Measurements from ENCODE around the gene MYLK. TPM values are rescaled to one million over a fixed set of nuclear protein-coding genes. Genes with fewer than 3 reads are reported as not detected.

MYLK gene
- total and polyA plus RNA-seq, 2 of the 4 experiments (the other 2 are of a cell fraction): 299 to 484 TPM

DNA sequence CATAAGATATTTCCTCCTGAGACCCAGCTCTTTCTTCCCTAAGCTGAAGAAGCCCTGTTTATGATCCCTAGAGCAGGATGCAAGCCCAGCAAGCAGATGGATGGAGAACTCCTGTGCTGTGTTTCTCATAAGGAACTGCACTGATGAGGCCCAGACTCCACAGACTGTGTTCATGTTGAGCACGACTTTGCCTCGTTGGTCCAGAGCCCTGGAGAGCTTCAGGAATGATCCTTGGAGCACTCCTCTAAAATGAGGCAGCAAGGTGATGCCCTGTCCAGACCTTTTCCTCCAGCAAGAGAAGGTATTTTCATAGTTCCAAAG, 83.8 kb downstream of the MYLK start:
- BruUV-seq (replicated peaks): no TSS peak
- TF ChIP-seq FOS (IDR thresholded peaks at IDR 0.05; ENCODE audit: low read depth, low read length) (no peak), BHLHE40 (IDR thresholded peaks at IDR 0.05; ENCODE audit: low read depth, low read length) (no peak), MAZ (IDR thresholded peaks at IDR 0.05; ENCODE audit: borderline replicate concordance, low read depth, low read length) (no peak), RCOR1 (IDR thresholded peaks at IDR 0.05; ENCODE audit: insufficient replicate concordance, low read length) (no peak), CHD1 (IDR thresholded peaks at IDR 0.05; ENCODE audit: low read depth, low read length) (no peak), SMC3 (IDR thresholded peaks at IDR 0.05; ENCODE audit: low read depth, low read length) (no peak), NFE2L2 (IDR thresholded peaks at IDR 0.05; ENCODE audit: low read depth, low read length) (no peak), RFX5 (IDR thresholded peaks at IDR 0.05; ENCODE audit: low read depth, low read length) (no peak), MXI1 (IDR thresholded peaks at IDR 0.05; ENCODE audit: borderline replicate concordance, low read depth, low read length) (no peak), POLR2A (IDR thresholded peaks at IDR 0.05; ENCODE audit: low read depth, low read length) (no peak), RAD21 (IDR thresholded peaks at IDR 0.05; ENCODE audit: low read length) (no peak), CEBPB (IDR thresholded peaks at IDR 0.05; ENCODE audit: low read depth, low read length) (no peak)
- TF ChIP-seq, protein P1, sequence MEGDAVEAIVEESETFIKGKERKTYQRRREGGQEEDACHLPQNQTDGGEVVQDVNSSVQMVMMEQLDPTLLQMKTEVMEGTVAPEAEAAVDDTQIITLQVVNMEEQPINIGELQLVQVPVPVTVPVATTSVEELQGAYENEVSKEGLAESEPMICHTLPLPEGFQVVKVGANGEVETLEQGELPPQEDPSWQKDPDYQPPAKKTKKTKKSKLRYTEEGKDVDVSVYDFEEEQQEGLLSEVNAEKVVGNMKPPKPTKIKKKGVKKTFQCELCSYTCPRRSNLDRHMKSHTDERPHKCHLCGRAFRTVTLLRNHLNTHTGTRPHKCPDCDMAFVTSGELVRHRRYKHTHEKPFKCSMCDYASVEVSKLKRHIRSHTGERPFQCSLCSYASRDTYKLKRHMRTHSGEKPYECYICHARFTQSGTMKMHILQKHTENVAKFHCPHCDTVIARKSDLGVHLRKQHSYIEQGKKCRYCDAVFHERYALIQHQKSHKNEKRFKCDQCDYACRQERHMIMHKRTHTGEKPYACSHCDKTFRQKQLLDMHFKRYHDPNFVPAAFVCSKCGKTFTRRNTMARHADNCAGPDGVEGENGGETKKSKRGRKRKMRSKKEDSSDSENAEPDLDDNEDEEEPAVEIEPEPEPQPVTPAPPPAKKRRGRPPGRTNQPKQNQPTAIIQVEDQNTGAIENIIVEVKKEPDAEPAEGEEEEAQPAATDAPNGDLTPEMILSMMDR (conservative IDR thresholded peaks at IDR 0.05; ENCODE audit: low read depth, low read length): no peak
- TF ChIP-seq, protein P2, sequence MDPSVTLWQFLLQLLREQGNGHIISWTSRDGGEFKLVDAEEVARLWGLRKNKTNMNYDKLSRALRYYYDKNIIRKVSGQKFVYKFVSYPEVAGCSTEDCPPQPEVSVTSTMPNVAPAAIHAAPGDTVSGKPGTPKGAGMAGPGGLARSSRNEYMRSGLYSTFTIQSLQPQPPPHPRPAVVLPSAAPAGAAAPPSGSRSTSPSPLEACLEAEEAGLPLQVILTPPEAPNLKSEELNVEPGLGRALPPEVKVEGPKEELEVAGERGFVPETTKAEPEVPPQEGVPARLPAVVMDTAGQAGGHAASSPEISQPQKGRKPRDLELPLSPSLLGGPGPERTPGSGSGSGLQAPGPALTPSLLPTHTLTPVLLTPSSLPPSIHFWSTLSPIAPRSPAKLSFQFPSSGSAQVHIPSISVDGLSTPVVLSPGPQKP (IDR thresholded peaks at IDR 0.05; ENCODE audit: borderline replicate concordance, low read depth, low read length): no peak
- TF ChIP-seq, protein P3, sequence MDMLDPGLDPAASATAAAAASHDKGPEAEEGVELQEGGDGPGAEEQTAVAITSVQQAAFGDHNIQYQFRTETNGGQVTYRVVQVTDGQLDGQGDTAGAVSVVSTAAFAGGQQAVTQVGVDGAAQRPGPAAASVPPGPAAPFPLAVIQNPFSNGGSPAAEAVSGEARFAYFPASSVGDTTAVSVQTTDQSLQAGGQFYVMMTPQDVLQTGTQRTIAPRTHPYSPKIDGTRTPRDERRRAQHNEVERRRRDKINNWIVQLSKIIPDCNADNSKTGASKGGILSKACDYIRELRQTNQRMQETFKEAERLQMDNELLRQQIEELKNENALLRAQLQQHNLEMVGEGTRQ (IDR thresholded peaks at IDR 0.05; ENCODE audit: low read depth, low read length): no peak
- peak overlapping the region; percentile 90 for H2BK20ac ChIP-seq (ENCODE audit: low read depth, low read length)
- WGBS, 2 experiments (ENCODE audit: extremely low coverage in 2 of 2, insufficient read length in 1 of 2): no CpG with 5 or more reads among the region's 2 CpGs
- peak overlapping the region; percentile 79 for H2AK5ac ChIP-seq (ENCODE audit: low read depth, low read length)
- H2BK15ac ChIP-seq (ENCODE audit: low read depth, low read length): peak overlapping the region; percentile 40; the same call in 2 of the 3 replicates
- H3K9me3 ChIP-seq (ENCODE audit: control insufficient read depth, insufficient read depth, low read length): no peaks in the 10 kb centered on the region
- peak overlapping the region; percentile 15 to 65; a peak in 3 of 4 replicates for H4K8ac ChIP-seq (ENCODE audit: low read depth in 2 of 2, low read length in 2 of 2)
- no peak overlapping the region; the same call in 1 of the 2 replicates for H3K4me2 ChIP-seq (ENCODE audit: low read depth, low read length)
- H4K91ac ChIP-seq (ENCODE audit: insufficient read depth, low read depth, low read length): peak overlapping the region; percentile 79
- POLR2A ChIA-PET (ENCODE audit: unreplicated experiment): no interaction called here
- intact Hi-C loops (cut with micrococcal nuclease): no loop called here
- ATAC-seq (ENCODE audit: low read depth) (peak; percentile 18; the same call in 1 of the 2 replicates), DNase-seq (no peak)
- H3K4me1 ChIP-seq (ENCODE audit: control insufficient read depth, insufficient read depth, low read length): peaks cover 16% of the 10 kb centered on the region
- peak overlapping the region; percentile 39; the same call in 1 of the 2 replicates for H3K27ac ChIP-seq (ENCODE audit: insufficient read depth, low read length)
- peak overlapping the region; percentile 4 for H2BK5ac ChIP-seq (ENCODE audit: low read depth, low read length, poor library complexity, severe bottlenecking)
- peak overlapping the region; percentile 55 for H3K18ac ChIP-seq (ENCODE audit: low read depth, low read length)
- H3K9ac ChIP-seq (ENCODE audit: low read depth, low read length): peak overlapping the region; percentile 21
- peaks cover 23% of the 10 kb centered on the region for H3K9me1 ChIP-seq (ENCODE audit: insufficient read depth, low read length)
- dilution Hi-C loops (cut with HindIII; ENCODE audit: low sequenced_read_pairs, unreplicated experiment): no loop called here
- H3K23ac ChIP-seq (ENCODE audit: low read depth, low read length): peak overlapping the region; percentile 76
- peak overlapping the region; percentile 86 for H2AK9ac ChIP-seq (replicated peaks; ENCODE audit: low read depth, low read length, poor library complexity)
- peaks cover 56% of the 10 kb centered on the region for H3K36me3 ChIP-seq (ENCODE audit: control insufficient read depth, insufficient read depth, low read length)
- peak overlapping the region; percentile 85 for H3K14ac ChIP-seq (replicated peaks; ENCODE audit: low read depth, low read length)
- H4K20me1 ChIP-seq (ENCODE audit: insufficient read depth, low read length): no peaks in the 10 kb centered on the region
- H2AFZ ChIP-seq (replicated peaks; ENCODE audit: low read length, poor library complexity): peak overlapping the region; percentile 69
- CTCF ChIA-PET: interaction anchor here (0.6 to 0.8 kb wide), 2 partner anchors 13 to 14 kb away, joined by 4 read pairs; no protein-coding TSS in a partner anchor
- H4K5ac ChIP-seq (ENCODE audit: low read depth, low read length): peak overlapping the region; percentile 58
- no peak overlapping the region for H3K4me3 ChIP-seq (ENCODE audit: insufficient read depth, low read depth, low read length)
- H3K4ac ChIP-seq (ENCODE audit: low read depth, low read length): peak overlapping the region; percentile 81
- H2BK120ac ChIP-seq (ENCODE audit: low read depth, low read length): peak overlapping the region; percentile 82
- H3K56ac ChIP-seq (ENCODE audit: extremely low read depth, insufficient read depth, low read length): no peak overlapping the region
- H3K27me3 ChIP-seq (ENCODE audit: control insufficient read depth, insufficient read depth, low read length): no peaks in the 10 kb centered on the region
- in situ Hi-C loops (cut with MboI; ENCODE audit: low sequenced_read_pairs): no loop called here
- peaks cover 42 to 91% of the 10 kb centered on the region in 2 experiments for H3K79me1 ChIP-seq (ENCODE audit: low read depth in 1 of 2, low read length in 2 of 2)

Measured in IMR-90 (cell line).